GM19463 (cell line): ENCODE measurements around the gene UHRF2.
A peak's percentile ranks its signal among the peaks of the same experiment; 100 is the strongest.
"Not testable (repeated sequence)": the region's sequence is repeated elsewhere in the genome, so short reads cannot be mapped to it uniquely, and the experiment has no call there.

Experiments used
- ATAC-seq: cut with Tn5 transposase; IDR thresholded peaks from one replicate; pipeline ENCODE4 v1.9.1; 2021; ENCODE audit warnings: mild to moderate bottlenecking, moderate library complexity; ENCODE audit not compliant: unreplicated experiment

The UHRF2 gene

GRCh38 chr9:6426117-6426516, 13.1 kb downstream of the UHRF2 start:
- no peak for ATAC-seq

DNA sequence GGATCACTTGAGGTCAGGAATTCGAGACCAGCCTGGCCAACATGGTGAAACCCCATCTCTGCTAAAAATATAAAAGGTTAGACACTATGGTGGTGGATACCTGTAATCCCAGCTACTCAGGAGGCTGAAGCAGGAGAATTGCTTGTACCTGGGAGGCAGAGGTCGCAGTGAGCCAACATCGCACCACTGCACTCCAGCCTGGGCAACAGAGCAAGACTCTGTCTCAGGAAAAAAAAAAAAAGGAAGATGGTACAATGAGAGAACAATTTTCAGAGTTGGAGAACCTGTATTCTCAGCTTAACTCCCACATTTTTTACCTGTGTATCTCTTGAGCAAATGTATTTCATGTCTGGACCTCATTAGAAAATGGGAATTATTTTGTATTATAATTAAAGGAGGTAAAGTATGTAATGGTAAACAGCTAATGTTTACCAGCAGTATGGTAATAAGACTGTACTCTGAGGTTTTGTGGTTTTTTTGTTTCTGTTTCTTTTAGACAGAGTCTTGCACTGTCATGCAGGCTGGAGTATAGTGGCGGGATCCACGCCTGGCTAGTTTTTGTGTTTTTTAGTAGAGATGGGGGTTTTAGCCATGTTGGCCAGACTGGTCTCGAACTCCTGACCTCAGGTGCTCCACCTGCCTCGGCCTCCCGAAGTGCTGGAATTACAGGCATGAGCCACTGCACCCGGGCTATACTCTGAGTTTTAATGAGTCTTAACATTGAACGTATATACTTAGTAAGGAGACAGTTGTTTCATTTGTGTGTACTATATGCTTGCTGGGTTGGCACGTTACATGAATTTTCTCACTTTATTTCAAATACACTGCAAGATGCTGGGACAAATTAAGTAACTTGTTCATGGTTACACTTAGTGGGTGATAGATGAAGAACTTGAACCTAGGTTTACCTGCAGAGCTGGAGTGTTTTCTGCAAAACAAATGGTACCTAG, 16.2 kb downstream of the UHRF2 start:
- ATAC-seq, result peak; percentile 96

- no peak for ATAC-seq
These were observed 18.0 kb downstream of the UHRF2 start for GRCh38 chr9:6431038-6431437.

- ATAC-seq, result no peak
These were observed 20.4 kb downstream of the UHRF2 start for GRCh38 chr9:6433410-6433809.

DNA sequence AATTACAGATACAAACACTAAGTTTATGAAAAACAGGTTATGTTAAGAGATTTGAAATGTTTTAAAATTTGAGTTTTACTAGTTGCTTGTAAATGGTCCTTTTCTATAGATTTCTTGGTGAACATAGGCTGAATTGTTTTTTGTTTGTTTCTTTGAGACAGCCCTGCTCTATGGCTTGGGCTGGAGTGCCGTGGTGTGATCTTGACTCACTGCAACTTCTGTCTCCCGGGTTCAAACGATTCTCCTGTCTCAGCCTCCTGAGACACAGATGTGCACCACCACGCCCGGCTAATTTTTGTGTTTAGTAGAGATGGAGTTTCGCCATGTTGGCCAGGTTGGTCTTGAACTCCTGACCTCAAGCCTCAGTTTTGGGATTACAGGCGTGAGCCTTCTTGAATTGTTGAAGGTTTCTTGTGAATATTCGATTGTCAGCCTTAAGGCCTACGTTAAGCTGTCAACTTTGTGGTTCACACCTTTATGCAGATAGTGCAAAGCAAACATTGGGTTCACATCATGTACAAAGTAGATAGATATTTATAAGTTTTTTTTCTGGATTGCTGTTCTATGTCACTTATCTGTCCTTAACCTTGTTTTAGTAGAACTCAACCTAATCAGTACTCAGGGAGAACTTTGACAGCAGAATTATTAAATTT, 26.2 kb downstream of the UHRF2 start:
- ATAC-seq, result no peak

DNA sequence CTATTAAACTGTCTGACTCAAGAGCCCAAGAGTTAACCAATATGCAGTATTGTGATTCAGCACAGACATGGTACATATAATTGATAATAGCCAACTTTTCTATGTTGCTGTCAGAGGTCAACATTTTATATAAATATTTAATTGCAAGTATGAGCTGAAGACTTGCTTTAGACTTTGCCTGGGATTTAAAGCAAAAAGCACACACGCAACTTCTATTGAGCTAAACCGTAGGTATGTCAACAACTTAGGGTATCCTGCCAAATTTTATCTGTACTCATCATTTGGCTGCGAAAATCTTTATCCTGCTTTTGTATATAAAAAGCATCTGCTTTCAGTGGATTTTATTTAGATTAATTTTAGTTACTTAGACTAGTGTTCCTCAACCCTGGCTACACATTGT, 27.4 kb downstream of the UHRF2 start:
- ATAC-seq, result no peak

GRCh38 chr9:6441269-6441668, 28.3 kb downstream of the UHRF2 start:
- ATAC-seq, result no peak

GRCh38 chr9:6443661-6444060, 30.7 kb downstream of the UHRF2 start:
- no peak for ATAC-seq

DNA sequence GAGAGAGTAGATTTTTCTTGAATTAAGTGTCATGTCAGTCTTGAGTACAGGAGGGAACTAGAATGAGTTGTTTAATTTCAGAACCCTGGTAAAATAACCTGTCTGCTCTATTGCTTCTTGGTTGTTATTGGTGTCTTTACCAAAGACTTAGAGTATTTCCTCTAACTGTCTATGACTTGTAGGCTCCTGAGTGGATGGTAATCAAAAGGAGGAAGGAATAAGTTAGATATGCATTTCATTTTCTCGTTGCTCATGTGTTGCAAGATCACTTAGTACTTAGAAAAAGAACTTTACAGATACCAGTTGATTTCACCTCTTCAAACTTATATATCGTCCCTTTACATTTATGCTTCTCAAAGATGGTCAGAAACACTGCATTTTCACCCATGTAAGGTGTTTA, 31.1 kb downstream of the UHRF2 start:
- no peak for ATAC-seq

DNA sequence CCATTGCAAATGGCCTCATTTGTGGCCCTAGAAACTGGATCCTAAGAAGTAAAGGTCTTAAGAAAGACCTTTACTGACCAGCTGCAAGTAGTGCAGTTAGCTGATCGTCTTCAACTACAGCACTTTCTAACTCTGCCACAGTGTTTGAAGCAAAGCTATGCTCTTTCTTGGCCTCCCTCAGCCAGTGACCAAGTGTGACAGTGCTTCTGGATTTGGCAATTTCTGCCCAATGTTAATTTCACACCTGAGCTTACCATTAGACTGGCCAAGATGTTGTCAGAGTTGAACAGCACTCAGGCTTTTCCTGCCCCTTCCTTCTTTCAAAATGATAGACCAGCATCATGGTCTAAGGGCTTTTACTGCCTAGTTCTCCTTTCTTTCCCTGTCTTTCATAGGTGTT, 36.1 kb downstream of the UHRF2 start:
- no peak for ATAC-seq

DNA sequence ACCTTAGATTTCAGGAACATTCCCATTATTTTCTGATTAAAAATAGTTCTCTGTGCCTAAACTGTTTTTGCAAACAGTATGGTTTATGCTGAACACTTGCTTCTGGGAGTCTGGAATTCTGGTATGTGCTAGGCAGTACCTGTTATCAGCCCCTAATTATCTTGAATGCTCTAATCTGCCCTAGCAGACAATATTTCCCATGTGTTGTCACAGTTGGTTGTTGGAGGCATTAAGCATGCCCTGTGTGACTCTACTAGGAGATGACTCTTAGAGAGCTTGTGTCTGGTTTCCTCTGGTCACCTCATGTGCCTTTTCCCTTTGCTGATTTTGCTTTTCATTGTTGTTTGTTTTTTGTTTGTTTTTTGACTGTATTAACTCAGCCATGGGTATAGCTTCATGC, 36.6 kb downstream of the UHRF2 start:
- ATAC-seq, result no peak

GRCh38 chr9:6450641-6451375, 37.8 kb downstream of the UHRF2 start:
- ATAC-seq, result no peak

DNA sequence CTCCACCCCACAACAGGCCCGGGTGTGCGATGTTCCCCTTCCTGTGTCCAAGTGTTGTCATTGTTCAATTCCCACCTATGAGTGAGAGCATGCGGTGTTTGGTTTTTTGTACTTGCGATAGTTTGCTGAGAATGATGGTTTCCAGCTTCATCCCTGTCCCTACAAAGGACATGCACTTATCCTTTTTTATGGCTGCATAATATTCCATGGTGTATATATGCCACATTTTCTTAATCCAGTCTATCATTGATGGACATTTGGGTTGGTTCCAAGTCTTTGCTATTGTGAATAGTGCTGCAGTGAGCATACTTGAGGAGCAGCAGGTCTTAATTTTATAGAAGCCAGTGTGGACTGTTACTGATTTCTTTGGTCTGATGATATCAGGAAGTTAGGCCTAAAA, 42.3 kb downstream of the UHRF2 start:
- not testable (repeated sequence) for ATAC-seq

GRCh38 chr9:6458704-6459103, 45.7 kb downstream of the UHRF2 start:
- not testable (repeated sequence) for ATAC-seq

GRCh38 chr9:6459718-6460117, 46.7 kb downstream of the UHRF2 start:
- no peak for ATAC-seq

DNA sequence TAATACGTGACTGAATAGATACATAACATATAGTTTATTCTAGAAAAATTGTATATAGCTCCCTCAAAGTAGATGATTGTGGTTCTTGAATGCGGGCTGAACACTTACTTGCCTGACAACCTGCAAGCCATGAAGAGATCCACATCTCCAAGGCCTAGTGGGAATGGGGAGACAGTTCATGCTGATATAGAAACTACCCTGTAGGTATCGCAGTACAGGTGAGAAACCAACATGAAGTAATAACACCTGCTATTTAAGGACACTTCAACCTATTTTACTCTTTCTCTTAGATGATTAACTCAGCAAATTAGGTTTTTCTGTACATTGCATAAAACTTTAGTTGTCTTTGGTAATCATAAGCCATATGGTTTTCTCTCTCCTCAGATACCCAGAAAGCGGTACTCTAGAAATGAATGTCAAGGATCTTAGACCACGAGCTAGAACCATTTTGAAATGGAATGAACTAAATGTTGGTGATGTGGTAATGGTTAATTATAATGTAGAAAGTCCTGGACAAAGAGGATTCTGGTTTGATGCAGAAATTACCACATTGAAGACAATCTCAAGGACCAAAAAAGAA, 47.3 kb downstream of the UHRF2 start:
- ATAC-seq, result peak; percentile 67

DNA sequence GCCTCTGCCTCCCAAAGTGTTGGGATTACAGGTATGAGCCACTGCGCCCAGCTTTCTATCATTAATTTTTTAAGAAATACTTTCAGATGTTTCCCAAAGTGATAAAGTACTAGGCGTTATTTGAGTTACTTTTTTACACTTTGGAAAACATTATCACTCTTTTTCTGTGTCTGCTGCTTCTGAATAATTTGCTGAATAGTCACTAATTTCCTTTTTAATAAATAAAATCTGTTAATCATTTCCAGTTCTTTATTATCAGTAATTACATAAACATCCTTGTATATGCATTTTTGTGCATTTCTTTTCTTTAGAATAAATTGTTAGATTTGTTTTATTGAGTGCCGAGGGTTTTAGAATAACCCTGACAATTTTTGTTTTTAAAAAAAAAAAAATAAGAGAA, 48.6 kb downstream of the UHRF2 start:
- no peak for ATAC-seq

DNA sequence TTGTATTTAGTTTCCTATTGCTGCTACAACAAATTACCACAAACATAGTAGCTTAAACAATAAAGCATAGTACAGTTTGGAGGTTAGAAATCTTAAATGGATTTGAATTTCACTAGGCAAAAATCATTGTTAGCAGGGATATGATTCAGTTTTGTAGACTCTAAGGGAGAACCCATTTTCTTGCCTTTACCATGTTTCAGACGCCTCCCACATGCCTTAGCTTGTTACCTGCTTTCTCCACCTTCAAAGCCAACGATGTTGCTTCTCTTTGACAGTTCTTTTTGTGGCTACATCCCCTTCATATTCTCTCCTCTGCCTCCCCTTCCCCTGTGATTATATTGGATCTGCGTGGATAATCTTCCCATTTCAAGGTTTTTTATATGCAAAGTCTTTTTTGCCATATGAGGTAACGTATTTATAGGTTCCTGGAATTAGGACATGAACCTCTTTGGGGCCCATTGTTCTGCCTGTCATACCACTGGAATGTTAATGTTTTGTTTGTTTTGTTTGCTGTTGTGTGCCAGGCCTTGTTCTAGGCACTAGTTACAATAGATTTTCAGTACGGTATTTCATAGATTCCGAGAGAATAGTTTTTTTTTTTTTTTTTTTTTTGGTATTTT, 54.1 kb downstream of the UHRF2 start:
- no peak for ATAC-seq

GRCh38 chr9:6471231-6471850, 58.3 kb downstream of the UHRF2 start:
- no peak for ATAC-seq

- no peak for ATAC-seq
These were observed 60.2 kb downstream of the UHRF2 start for GRCh38 chr9:6473151-6473550.
